WERI-Rb-1 (cell line): Measurements from ENCODE around the gene HCAR2.

Source experiments
- DNase-seq: peaks from one replicate; pipeline ENCODE4 v3.0.0-alpha.2; 2020
- H3K27ac ChIP-seq: fragments of 250-450 bp; sonication (Bioruptor Pico); 2 replicates; pipeline ENCODE4 v1.5.1; 2020; ENCODE audit warnings: mild to moderate bottlenecking, moderate library complexity
- H3K27me3 ChIP-seq: fragments of 250-450 bp; sonication (Bioruptor Pico); 2 replicates; pipeline ENCODE4 v1.5.1; 2021; ENCODE audit warnings: mild to moderate bottlenecking, low read depth, moderate library complexity; ENCODE audit not compliant: insufficient read depth, severe bottlenecking
- H3K36me3 ChIP-seq: fragments of 250-450 bp; sonication (Bioruptor Pico); 2 replicates; pipeline ENCODE4 v1.5.1; 2020; ENCODE audit warnings: mild to moderate bottlenecking, moderate library complexity
- H3K4me3 ChIP-seq: 2 replicates; pipeline ENCODE4 v1.5.1; 2011; ENCODE audit warnings: low read depth, mild to moderate bottlenecking, control low read depth, low read length
- H3K9me3 ChIP-seq: fragments of 250-450 bp; sonication (Bioruptor Pico); 2 replicates; pipeline ENCODE4 v1.5.1; 2021; ENCODE audit warnings: mild to moderate bottlenecking, moderate library complexity; ENCODE audit not compliant: severe bottlenecking
- TF ChIP-seq, protein P1 (sequence below): IDR thresholded peaks from 2 replicates; pipeline ENCODE4 v1.5.1; 2011; ENCODE audit warnings: low read depth, mild to moderate bottlenecking, control low read depth, inconsistent platforms, low read length

The HCAR2 gene

DNA sequence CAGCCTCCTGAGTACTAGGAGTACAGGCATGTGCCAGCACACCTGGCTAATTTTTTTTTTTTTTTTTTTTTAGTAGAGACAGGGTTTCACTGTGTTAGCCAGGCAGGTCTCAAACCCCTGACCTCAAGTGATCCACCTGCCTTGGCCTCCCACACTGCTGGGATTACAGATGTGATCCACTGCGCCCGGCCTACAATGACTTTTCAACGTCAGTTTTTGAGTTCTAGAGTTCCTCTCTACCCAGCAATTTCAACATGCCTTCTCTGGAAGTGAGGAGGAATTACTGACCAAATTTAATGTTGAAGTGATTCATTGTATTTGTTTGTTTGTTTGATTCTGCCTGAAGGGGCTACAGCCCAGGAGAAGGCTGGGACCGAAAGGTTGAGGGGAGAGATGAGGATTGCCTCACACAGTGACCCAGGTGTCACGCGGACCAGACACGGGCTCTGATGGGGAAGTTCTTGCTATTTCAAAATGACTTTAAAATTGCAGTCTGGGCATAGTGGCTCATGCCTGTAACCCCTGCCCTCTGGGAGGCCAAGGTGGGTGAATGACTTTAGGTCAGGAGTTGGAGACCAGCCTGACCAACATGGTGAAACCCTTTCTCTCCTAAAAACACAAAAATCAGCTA is 40.9 kb upstream of the HCAR2 start:
- no peak for DNase-seq
- Histone ChIP-seq H3K4me3 (no peak overlapping the region), H3K36me3 (no peaks in the 10 kb centered on the region), H3K27ac (no peak overlapping the region), H3K27me3 (no peaks in the 10 kb centered on the region), H3K9me3 (no peaks in the 10 kb centered on the region)
- TF ChIP-seq, protein P1, sequence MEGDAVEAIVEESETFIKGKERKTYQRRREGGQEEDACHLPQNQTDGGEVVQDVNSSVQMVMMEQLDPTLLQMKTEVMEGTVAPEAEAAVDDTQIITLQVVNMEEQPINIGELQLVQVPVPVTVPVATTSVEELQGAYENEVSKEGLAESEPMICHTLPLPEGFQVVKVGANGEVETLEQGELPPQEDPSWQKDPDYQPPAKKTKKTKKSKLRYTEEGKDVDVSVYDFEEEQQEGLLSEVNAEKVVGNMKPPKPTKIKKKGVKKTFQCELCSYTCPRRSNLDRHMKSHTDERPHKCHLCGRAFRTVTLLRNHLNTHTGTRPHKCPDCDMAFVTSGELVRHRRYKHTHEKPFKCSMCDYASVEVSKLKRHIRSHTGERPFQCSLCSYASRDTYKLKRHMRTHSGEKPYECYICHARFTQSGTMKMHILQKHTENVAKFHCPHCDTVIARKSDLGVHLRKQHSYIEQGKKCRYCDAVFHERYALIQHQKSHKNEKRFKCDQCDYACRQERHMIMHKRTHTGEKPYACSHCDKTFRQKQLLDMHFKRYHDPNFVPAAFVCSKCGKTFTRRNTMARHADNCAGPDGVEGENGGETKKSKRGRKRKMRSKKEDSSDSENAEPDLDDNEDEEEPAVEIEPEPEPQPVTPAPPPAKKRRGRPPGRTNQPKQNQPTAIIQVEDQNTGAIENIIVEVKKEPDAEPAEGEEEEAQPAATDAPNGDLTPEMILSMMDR: no peak

DNA sequence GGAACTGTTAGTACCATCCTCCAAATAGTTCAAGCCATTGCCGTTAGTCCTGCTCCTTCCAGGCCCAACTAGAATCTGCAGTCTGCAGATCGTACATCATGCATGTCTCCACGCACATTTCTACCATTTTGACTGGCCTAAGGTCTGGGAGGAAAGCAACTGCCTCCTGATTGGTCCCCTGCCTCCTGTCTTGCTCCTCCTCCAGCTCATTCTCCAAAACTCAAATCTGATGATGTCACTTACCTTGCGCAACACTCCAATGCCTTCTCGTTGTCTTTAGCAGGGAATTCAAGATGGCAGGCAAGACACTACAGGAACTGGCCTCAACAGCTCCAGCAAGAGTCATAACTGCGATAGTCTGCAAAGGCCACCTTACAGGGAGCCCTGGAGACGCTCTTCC is 37.2 kb upstream of the HCAR2 start:
- H3K4me3 ChIP-seq: no peak overlapping the region
- no peak for DNase-seq
- TF ChIP-seq, protein P1: no peak
- H3K27ac ChIP-seq: no peak overlapping the region
- no peaks in the 10 kb centered on the region for H3K27me3 ChIP-seq
- no peaks in the 10 kb centered on the region for H3K36me3 ChIP-seq
- H3K9me3 ChIP-seq: no peaks in the 10 kb centered on the region

DNA sequence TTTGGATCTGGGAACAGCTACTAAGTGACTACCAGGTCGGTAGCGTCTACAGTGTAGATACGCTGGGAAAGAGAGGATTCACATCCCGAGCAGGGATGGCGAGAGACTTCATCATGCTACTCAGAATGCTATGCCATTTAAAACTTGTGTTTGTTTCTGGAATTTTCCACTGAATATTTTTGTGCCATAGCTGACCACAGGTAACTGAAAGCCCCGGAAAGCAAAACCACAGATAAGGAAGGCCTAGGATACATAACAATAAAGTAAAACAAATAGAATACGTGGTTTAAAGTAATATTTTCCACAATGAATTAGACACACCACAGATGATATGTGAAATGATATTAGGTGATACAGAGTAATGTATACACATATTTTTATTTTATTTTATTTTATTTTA is 35.4 kb upstream of the HCAR2 start:
- TF ChIP-seq, protein P1: no peak
- no peak for DNase-seq
- no peak overlapping the region for H3K4me3 ChIP-seq
- no peaks in the 10 kb centered on the region for H3K27me3 ChIP-seq
- H3K9me3 ChIP-seq: no peaks in the 10 kb centered on the region
- no peaks in the 10 kb centered on the region for H3K36me3 ChIP-seq
- H3K27ac ChIP-seq: no peak overlapping the region

DNA sequence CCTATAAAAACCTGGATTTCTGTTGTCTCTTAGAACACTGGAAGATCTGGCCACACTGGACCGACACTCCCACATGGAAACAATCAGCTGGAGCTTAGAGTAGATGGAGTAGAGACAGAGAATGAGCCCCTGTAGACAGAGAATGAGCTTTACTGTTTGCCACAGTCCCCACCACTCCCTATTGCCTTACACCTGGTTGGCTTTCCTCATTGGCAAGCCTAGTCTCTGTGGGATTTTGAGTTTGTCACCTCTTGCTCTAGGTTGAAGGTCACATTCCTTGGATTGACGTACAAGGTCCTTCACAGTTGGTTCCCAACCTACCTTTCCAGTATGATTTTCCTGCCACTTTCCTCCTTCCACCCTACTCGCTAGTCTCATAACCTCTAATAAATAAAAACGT is 29.5 kb upstream of the HCAR2 start:
- H3K9me3 ChIP-seq: no peaks in the 10 kb centered on the region
- H3K36me3 ChIP-seq: no peaks in the 10 kb centered on the region
- H3K27ac ChIP-seq: no peak overlapping the region
- DNase-seq: no peak
- H3K4me3 ChIP-seq: no peak overlapping the region
- no peaks in the 10 kb centered on the region for H3K27me3 ChIP-seq
- TF ChIP-seq, protein P1: no peak

DNA sequence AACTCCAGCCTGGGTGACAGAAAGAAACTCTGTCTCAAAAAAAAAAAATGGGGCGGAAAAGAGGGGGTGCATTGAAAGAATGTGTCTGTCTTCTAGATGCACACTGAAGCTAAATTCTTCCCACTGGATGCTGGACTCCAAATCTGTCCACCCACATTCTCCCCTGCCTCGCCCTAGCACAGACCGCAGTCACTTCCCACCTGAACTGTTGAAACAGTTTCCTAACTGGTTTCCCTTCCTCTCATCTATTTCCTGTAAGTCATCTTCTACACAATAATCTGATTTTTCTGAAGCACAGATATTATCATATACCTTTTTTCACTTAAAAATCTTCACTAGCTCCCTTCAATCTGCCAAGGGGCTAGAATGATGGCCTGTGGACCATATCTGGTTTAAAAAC is 29.0 kb upstream of the HCAR2 start:
- Histone ChIP-seq H3K9me3 (no peaks in the 10 kb centered on the region), H3K4me3 (no peak overlapping the region), H3K27me3 (no peaks in the 10 kb centered on the region), H3K27ac (no peak overlapping the region), H3K36me3 (no peaks in the 10 kb centered on the region)
- DNase-seq: no peak
- TF ChIP-seq, protein P1: no peak
